ENCODE measurements around the gene CCDC63. TPM values are rescaled to one million over a fixed set of nuclear protein-coding genes. Genes with fewer than 3 reads are reported as not detected.

Gene CCDC63
- polyA plus RNA-seq, 2 donors: not detected

GRCh38 chr12:110893956-110894355 lies 47.2 kb downstream of the CCDC63 start:
- H3K4me3 ChIP-seq (ENCODE audit: low read depth in 1 of 2, low read length in 2 of 2): no peak overlapping the region
- WGBS, 2 donors: 92 to 95% methylated on average over 3 of the region's 3 CpGs

GRCh38 chr12:110896559-110896958 lies 49.8 kb downstream of the CCDC63 start:
- Histone ChIP-seq H3K4me3 (ENCODE audit: low read depth in 1 of 2, low read length in 2 of 2) (no peak overlapping the region), H3K4me1 (ENCODE audit: control insufficient read depth in 2 of 2, insufficient read depth in 2 of 2, low read length in 1 of 2) (peaks cover 0 to 3% of the 10 kb centered on the region in 2 donors), H3K36me3 (ENCODE audit: control insufficient read depth in 2 of 2, insufficient read depth in 2 of 2, low read length in 1 of 2) (no peaks in the 10 kb centered on the region), H3K27ac (ENCODE audit: low read depth in 2 of 2, low read length in 1 of 2) (no peak overlapping the region), H3K9me3 (ENCODE audit: control insufficient read depth in 2 of 2, insufficient read depth in 1 of 2, low read depth in 1 of 2, low read length in 1 of 2) (no peaks in the 10 kb centered on the region), H3K27me3 (ENCODE audit: control insufficient read depth in 1 of 2, insufficient read depth in 2 of 2, low read length in 2 of 2) (no peaks in the 10 kb centered on the region)
- 37 to 62% methylated on average over 3 of the region's 3 CpGs for WGBS, 2 donors

More at GRCh38 chr12:110893956-110894355, 47.2 kb downstream of the CCDC63 start:
- Histone ChIP-seq H3K4me1 (ENCODE audit: control insufficient read depth in 2 of 2, insufficient read depth in 2 of 2, low read length in 1 of 2) (peaks cover 0 to 3% of the 10 kb centered on the region in 2 donors), H3K9me3 (ENCODE audit: control insufficient read depth in 2 of 2, insufficient read depth in 1 of 2, low read depth in 1 of 2, low read length in 1 of 2) (no peaks in the 10 kb centered on the region), H3K36me3 (ENCODE audit: control insufficient read depth in 2 of 2, insufficient read depth in 2 of 2, low read length in 1 of 2) (no peaks in the 10 kb centered on the region), H3K27ac (ENCODE audit: low read depth in 2 of 2, low read length in 1 of 2) (no peak overlapping the region), H3K27me3 (ENCODE audit: control insufficient read depth in 1 of 2, insufficient read depth in 2 of 2, low read length in 2 of 2) (no peaks in the 10 kb centered on the region)

DNA sequence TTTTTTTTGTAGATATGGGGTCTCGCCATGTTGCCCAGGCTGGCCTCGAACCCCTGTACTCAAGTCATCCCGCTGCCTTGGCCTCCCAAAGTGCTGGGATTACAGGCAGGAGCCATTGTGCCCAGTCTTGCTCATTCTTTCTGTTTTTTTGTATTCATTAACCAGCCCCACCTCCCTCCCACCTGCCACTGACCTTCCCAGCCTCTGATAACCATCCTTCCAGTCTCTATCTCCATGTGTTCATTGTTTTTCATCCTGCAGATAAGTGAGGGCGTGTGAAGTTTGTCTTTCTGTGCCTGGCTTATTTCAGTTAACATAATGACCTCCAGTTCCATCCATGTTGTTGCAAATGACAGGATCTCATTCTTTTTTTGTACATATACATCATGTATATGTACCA lies 54.6 kb downstream of the CCDC63 start:
- no peak overlapping the region for H3K27ac ChIP-seq (ENCODE audit: low read depth in 2 of 2, low read length in 1 of 2)
- H3K27me3 ChIP-seq (ENCODE audit: control insufficient read depth in 1 of 2, insufficient read depth in 2 of 2, low read length in 2 of 2): no peaks in the 10 kb centered on the region
- WGBS, 2 donors: 67 to 85% methylated on average over 4 of the region's 4 CpGs
- no peaks in the 10 kb centered on the region for H3K36me3 ChIP-seq (ENCODE audit: control insufficient read depth in 2 of 2, insufficient read depth in 2 of 2, low read length in 1 of 2)
- no peak overlapping the region for H3K4me3 ChIP-seq (ENCODE audit: low read depth in 1 of 2, low read length in 2 of 2)
- no peaks in the 10 kb centered on the region for H3K4me1 ChIP-seq (ENCODE audit: control insufficient read depth in 2 of 2, insufficient read depth in 2 of 2, low read length in 1 of 2)
- H3K9me3 ChIP-seq (ENCODE audit: control insufficient read depth in 2 of 2, insufficient read depth in 1 of 2, low read depth in 1 of 2, low read length in 1 of 2): no peaks in the 10 kb centered on the region

DNA sequence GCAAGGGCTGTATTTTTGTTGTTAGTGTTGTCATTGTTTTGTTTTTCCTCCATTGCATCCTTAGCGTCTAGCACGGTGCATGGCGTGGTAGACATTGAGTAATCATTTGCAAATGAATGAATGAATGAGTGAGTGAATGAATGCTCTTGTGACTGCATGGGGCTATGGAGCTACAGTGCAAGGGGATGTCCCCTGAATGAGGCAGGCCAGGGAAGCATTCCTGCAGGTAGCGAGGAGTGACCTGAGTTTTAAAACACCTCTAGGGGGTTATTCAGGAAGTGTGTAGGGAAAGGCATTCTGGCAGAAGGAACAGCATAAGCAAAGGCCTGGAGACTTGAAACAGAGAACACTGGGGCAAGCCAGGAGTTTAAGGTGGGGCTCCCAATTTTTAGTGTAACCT lies 56.7 kb downstream of the CCDC63 start:
- Histone ChIP-seq H3K27me3 (ENCODE audit: control insufficient read depth in 1 of 2, insufficient read depth in 2 of 2, low read length in 2 of 2) (no peaks in the 10 kb centered on the region), H3K9me3 (ENCODE audit: control insufficient read depth in 2 of 2, insufficient read depth in 1 of 2, low read depth in 1 of 2, low read length in 1 of 2) (no peaks in the 10 kb centered on the region), H3K4me1 (ENCODE audit: control insufficient read depth in 2 of 2, insufficient read depth in 2 of 2, low read length in 1 of 2) (no peaks in the 10 kb centered on the region), H3K36me3 (ENCODE audit: control insufficient read depth in 2 of 2, insufficient read depth in 2 of 2, low read length in 1 of 2) (no peaks in the 10 kb centered on the region), H3K4me3 (ENCODE audit: low read depth in 1 of 2, low read length in 2 of 2) (no peak overlapping the region), H3K27ac (ENCODE audit: low read depth in 2 of 2, low read length in 1 of 2) (no peak overlapping the region)
- WGBS, 2 donors: 94 to 96% methylated on average over 4 of the region's 4 CpGs

DNA sequence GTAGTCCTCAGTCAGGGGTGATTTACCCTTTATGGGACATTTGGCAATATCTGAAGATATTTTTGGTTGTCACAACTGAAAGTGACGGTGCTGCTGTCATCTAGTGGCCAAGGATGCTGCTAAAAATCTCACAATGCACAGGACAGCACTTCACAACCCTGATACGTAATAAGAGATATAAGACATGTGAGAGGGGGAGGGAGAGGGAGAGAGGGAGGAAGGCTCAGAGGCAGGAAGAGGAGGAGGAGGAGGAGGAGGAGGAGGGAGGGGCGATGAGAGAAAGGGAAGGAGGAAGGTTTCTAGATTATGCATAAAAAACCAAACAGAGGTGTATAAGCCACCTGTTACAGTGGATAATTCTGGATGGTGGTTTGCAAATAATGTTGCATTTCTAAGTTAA lies 59.3 kb downstream of the CCDC63 start:
- Histone ChIP-seq H3K27ac (ENCODE audit: low read depth in 2 of 2, low read length in 1 of 2) (no peak overlapping the region), H3K27me3 (ENCODE audit: control insufficient read depth in 1 of 2, insufficient read depth in 2 of 2, low read length in 2 of 2) (no peaks in the 10 kb centered on the region), H3K4me3 (ENCODE audit: low read depth in 1 of 2, low read length in 2 of 2) (no peak overlapping the region), H3K4me1 (ENCODE audit: control insufficient read depth in 2 of 2, insufficient read depth in 2 of 2, low read length in 1 of 2) (no peaks in the 10 kb centered on the region), H3K36me3 (ENCODE audit: control insufficient read depth in 2 of 2, insufficient read depth in 2 of 2, low read length in 1 of 2) (no peaks in the 10 kb centered on the region), H3K9me3 (ENCODE audit: control insufficient read depth in 2 of 2, insufficient read depth in 1 of 2, low read depth in 1 of 2, low read length in 1 of 2) (no peaks in the 10 kb centered on the region)
- 35 to 45% methylated on average over 3 of the region's 3 CpGs for WGBS, 2 donors

DNA sequence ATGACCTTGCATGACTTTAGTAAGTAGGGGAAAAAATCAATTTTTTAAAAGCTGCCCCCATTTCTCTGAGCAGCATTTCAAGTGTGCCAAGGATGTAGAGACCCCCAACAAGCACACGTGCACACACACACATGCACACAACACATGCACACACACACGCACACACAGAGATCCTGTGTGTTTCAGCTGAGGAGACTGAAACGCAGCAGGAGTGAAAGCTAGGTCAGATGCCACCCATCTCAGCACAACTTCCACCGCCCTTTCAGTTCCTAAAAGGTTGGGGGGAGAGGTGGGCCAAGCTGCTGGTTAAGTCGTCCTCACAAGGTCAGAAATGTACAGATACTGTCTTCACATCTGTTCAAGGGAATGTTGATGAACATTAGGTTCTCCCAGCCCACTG lies 59.7 kb downstream of the CCDC63 start:
- Histone ChIP-seq H3K27me3 (ENCODE audit: control insufficient read depth in 1 of 2, insufficient read depth in 2 of 2, low read length in 2 of 2) (no peaks in the 10 kb centered on the region), H3K27ac (ENCODE audit: low read depth in 2 of 2, low read length in 1 of 2) (no peak overlapping the region), H3K4me3 (ENCODE audit: low read depth in 1 of 2, low read length in 2 of 2) (no peak overlapping the region), H3K36me3 (ENCODE audit: control insufficient read depth in 2 of 2, insufficient read depth in 2 of 2, low read length in 1 of 2) (no peaks in the 10 kb centered on the region), H3K9me3 (ENCODE audit: control insufficient read depth in 2 of 2, insufficient read depth in 1 of 2, low read depth in 1 of 2, low read length in 1 of 2) (no peaks in the 10 kb centered on the region), H3K4me1 (ENCODE audit: control insufficient read depth in 2 of 2, insufficient read depth in 2 of 2, low read length in 1 of 2) (no peaks in the 10 kb centered on the region)
- 62 to 77% methylated on average over 5 of the region's 5 CpGs for WGBS, 2 donors

GRCh38 chr12:110906985-110907384 lies 60.2 kb downstream of the CCDC63 start:
- H3K36me3 ChIP-seq (ENCODE audit: control insufficient read depth in 2 of 2, insufficient read depth in 2 of 2, low read length in 1 of 2): no peaks in the 10 kb centered on the region
- no peaks in the 10 kb centered on the region for H3K9me3 ChIP-seq (ENCODE audit: control insufficient read depth in 2 of 2, insufficient read depth in 1 of 2, low read depth in 1 of 2, low read length in 1 of 2)
- no peaks in the 10 kb centered on the region for H3K27me3 ChIP-seq (ENCODE audit: control insufficient read depth in 1 of 2, insufficient read depth in 2 of 2, low read length in 2 of 2)
- H3K27ac ChIP-seq (ENCODE audit: low read depth in 2 of 2, low read length in 1 of 2): no peak overlapping the region
- WGBS, 2 donors: 73 to 74% methylated on average over 4 of the region's 4 CpGs
- no peaks in the 10 kb centered on the region for H3K4me1 ChIP-seq (ENCODE audit: control insufficient read depth in 2 of 2, insufficient read depth in 2 of 2, low read length in 1 of 2)
- no peak overlapping the region for H3K4me3 ChIP-seq (ENCODE audit: low read depth in 1 of 2, low read length in 2 of 2)

DNA sequence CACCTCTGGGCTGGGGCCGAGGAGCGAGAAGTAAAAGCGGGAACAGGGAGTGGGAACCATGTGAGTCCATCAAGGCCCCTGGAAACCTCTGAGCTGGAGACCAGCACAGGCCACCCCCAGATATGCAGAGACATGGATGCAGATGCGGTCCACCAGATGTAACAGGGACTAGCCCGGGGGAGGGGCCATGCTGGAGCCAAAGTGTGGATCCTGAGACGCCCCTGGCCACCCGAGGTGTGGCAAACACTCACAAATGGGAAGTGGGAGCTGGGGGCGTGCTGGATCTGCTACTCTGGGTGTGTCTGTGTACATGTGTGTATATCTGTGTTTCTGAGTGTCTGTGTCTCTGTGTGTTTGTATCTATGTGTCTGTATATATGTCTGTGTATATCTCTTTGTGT lies 60.8 kb downstream of the CCDC63 start:
- Histone ChIP-seq H3K27ac (ENCODE audit: low read depth in 2 of 2, low read length in 1 of 2) (no peak overlapping the region), H3K27me3 (ENCODE audit: control insufficient read depth in 1 of 2, insufficient read depth in 2 of 2, low read length in 2 of 2) (no peaks in the 10 kb centered on the region)
- 65 to 69% methylated on average over 8 of the region's 8 CpGs for WGBS, 2 donors

DNA sequence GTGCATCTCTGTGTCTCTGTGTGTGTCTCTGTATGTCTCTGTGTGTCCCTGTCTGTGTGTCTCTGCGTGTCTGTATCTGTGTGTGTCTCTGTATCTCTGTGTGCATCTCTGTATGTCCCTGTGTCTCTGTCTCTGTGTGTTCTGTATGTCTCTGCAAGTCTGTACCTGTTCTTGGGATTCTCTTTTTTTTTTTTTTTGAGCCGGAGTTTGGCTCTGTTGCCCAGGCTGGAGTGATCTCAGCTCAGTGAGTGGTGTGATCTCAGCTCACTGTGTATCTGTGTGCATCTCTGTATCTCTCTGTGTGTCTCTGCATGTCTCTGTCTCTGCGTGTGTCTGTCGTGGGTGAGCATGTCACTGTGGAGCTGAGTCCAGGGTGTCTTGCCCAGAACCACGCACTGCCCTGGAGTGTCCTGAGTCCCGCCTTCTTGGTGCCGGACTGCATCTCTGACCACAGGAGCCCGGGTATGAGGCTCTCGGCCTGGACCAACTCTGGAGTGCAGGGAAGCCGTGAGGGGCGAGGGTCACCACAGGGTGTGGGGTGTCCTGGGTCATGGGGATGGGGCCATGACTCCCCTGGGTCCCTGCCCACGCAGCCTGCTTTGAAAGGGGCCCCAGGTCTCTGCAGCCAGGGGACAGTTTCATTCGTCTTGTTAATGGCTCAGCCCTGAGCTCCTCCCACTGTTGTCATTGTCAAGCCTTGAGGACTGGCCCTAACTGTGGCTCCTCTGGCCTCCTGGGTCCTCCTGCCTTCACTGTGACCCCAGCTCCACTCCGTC lies 61.8 kb downstream of the CCDC63 start:
- 61 to 64% methylated on average over 11 to 14 of the region's 14 CpGs for whole genome bisulfite sequencing, 2 donors
- Histone ChIP-seq H3K4me3 (ENCODE audit: low read depth in 1 of 2, low read length in 2 of 2) (no peak overlapping the region), H3K27ac (ENCODE audit: low read depth in 2 of 2, low read length in 1 of 2) (no peak overlapping the region), H3K27me3 (ENCODE audit: control insufficient read depth in 1 of 2, insufficient read depth in 2 of 2, low read length in 2 of 2) (no peaks in the 10 kb centered on the region), H3K36me3 (ENCODE audit: control insufficient read depth in 2 of 2, insufficient read depth in 2 of 2, low read length in 1 of 2) (no peaks in the 10 kb centered on the region), H3K9me3 (ENCODE audit: control insufficient read depth in 2 of 2, insufficient read depth in 1 of 2, low read depth in 1 of 2, low read length in 1 of 2) (no peaks in the 10 kb centered on the region), H3K4me1 (ENCODE audit: control insufficient read depth in 2 of 2, insufficient read depth in 2 of 2, low read length in 1 of 2) (no peaks in the 10 kb centered on the region)

More for the DNA sequence above, 60.8 kb downstream of the CCDC63 start:
- H3K4me1 ChIP-seq (ENCODE audit: control insufficient read depth in 2 of 2, insufficient read depth in 2 of 2, low read length in 1 of 2): no peaks in the 10 kb centered on the region
- no peaks in the 10 kb centered on the region for H3K9me3 ChIP-seq (ENCODE audit: control insufficient read depth in 2 of 2, insufficient read depth in 1 of 2, low read depth in 1 of 2, low read length in 1 of 2)
- H3K36me3 ChIP-seq (ENCODE audit: control insufficient read depth in 2 of 2, insufficient read depth in 2 of 2, low read length in 1 of 2): no peaks in the 10 kb centered on the region
- H3K4me3 ChIP-seq (ENCODE audit: low read depth in 1 of 2, low read length in 2 of 2): no peak overlapping the region

DNA sequence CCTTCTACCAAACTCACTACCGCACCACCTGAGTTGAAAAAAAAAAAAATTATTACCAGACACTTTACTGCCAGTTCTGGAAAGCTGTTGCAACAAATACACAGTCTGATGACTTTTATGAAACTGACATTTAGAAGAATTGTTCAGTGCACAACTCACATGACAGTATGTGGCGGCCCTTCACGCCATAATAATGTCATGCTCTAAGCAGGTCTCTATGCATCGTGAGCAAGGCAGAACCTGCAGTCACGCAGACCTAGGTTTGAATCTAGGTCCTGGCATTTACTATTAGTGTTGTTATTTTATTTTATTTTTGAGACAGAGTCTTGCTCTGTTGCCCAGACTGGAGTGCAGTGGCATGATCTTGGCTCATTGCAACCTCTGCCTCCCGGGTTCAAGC lies 65.5 kb downstream of the CCDC63 start:
- no peaks in the 10 kb centered on the region for H3K9me3 ChIP-seq (ENCODE audit: control insufficient read depth in 2 of 2, insufficient read depth in 1 of 2, low read depth in 1 of 2, low read length in 1 of 2)
- H3K27me3 ChIP-seq (ENCODE audit: control insufficient read depth in 1 of 2, insufficient read depth in 2 of 2, low read length in 2 of 2): no peaks in the 10 kb centered on the region
- H3K4me3 ChIP-seq (ENCODE audit: low read depth in 1 of 2, low read length in 2 of 2): no peak overlapping the region
- no peak overlapping the region for H3K27ac ChIP-seq (ENCODE audit: low read depth in 2 of 2, low read length in 1 of 2)
- H3K4me1 ChIP-seq (ENCODE audit: control insufficient read depth in 2 of 2, insufficient read depth in 2 of 2, low read length in 1 of 2): no peaks in the 10 kb centered on the region
- no peaks in the 10 kb centered on the region for H3K36me3 ChIP-seq (ENCODE audit: control insufficient read depth in 2 of 2, insufficient read depth in 2 of 2, low read length in 1 of 2)
- 77 to 85% methylated on average over 6 of the region's 6 CpGs for WGBS, 2 donors

Data from esophagus (tissue), 2 donors.